HG03196 (cell line): ENCODE results near the gene TCOF1.

Experiments used
- ATAC-seq: cut with Tn5 transposase; IDR thresholded peaks from one replicate; pipeline ENCODE4 v1.9.1; 2021; ENCODE audit not compliant: unreplicated experiment

The TCOF1 gene

GRCh38 chr5:150347451-150347850 is 10.0 kb upstream of the TCOF1 start:
- no peak for ATAC-seq

GRCh38 chr5:150349681-150350275 is 7.7 kb upstream of the TCOF1 start:
- no peak for ATAC-seq

- peak; percentile 87 for ATAC-seq
Observed at GRCh38 chr5:150350524-150351344, 6.8 kb upstream of the TCOF1 start.

- ATAC-seq, result no peak
Observed at GRCh38 chr5:150352244-150353031, 5.1 kb upstream of the TCOF1 start.

- ATAC-seq, result no peak
Observed at GRCh38 chr5:150353032-150353675, 4.3 kb upstream of the TCOF1 start.

GRCh38 chr5:150355791-150356190 is 1.7 kb upstream of the TCOF1 start:
- ATAC-seq, result no peak

- ATAC-seq, result no peak
Observed at GRCh38 chr5:150356575-150357294, 762 bp upstream of the TCOF1 start.

- ATAC-seq, result no peak
Observed at GRCh38 chr5:150358261-150359095, 981 bp downstream of the TCOF1 start.

GRCh38 chr5:150361301-150361700 is 3.8 kb downstream of the TCOF1 start:
- ATAC-seq, result no peak

- ATAC-seq, result no peak
Observed at GRCh38 chr5:150363185-150363584, 5.7 kb downstream of the TCOF1 start.

GRCh38 chr5:150364004-150364403 is 6.5 kb downstream of the TCOF1 start:
- ATAC-seq, result no peak

- no peak for ATAC-seq
Observed at GRCh38 chr5:150368526-150368925, 11.0 kb downstream of the TCOF1 start.

- no peak for ATAC-seq
Observed at GRCh38 chr5:150372639-150373038, 15.1 kb downstream of the TCOF1 start.

GRCh38 chr5:150374651-150375050 is 17.2 kb downstream of the TCOF1 start:
- ATAC-seq, result no peak

- no peak for ATAC-seq
Observed at GRCh38 chr5:150376799-150377771, 19.6 kb downstream of the TCOF1 start.

GRCh38 chr5:150377964-150378694 is 20.6 kb downstream of the TCOF1 start:
- ATAC-seq, result no peak

GRCh38 chr5:150384701-150385100 is 27.2 kb downstream of the TCOF1 start:
- no peak for ATAC-seq
